HG03159 (cell line): ENCODE data around the gene EFCAB13.
"Not testable (repeated sequence)": the region's sequence is repeated elsewhere in the genome, so short reads cannot be mapped to it uniquely, and the experiment has no call there.

Experiments used
- ATAC-seq: cut with Tn5 transposase; IDR thresholded peaks from one replicate; pipeline ENCODE4 v1.9.1; 2021; ENCODE audit warnings: mild to moderate bottlenecking, moderate library complexity; ENCODE audit not compliant: unreplicated experiment

Gene EFCAB13

GRCh38 chr17:47413872-47414271 lies 90.1 kb downstream of the EFCAB13 start:
- no peak for ATAC-seq

- ATAC-seq, result no peak
Measured at GRCh38 chr17:47414612-47415011, 90.9 kb downstream of the EFCAB13 start.

- no peak for ATAC-seq
Measured at GRCh38 chr17:47423406-47424295, 99.9 kb downstream of the EFCAB13 start.

- ATAC-seq, result not testable (repeated sequence)
Measured at GRCh38 chr17:47425233-47425632, 101.5 kb downstream of the EFCAB13 start.

GRCh38 chr17:47425887-47426635 lies 102.3 kb downstream of the EFCAB13 start:
- ATAC-seq, result peak; percentile 45

- no peak for ATAC-seq
Measured at GRCh38 chr17:47427985-47428384, 104.2 kb downstream of the EFCAB13 start.

GRCh38 chr17:47432240-47432639 lies 108.5 kb downstream of the EFCAB13 start:
- not testable (repeated sequence) for ATAC-seq

- ATAC-seq, result no peak
Measured at GRCh38 chr17:47465165-47465564, 141.4 kb downstream of the EFCAB13 start.

GRCh38 chr17:47466976-47467375 lies 143.2 kb downstream of the EFCAB13 start:
- ATAC-seq, result not testable (repeated sequence)

- ATAC-seq, result no peak
Measured at GRCh38 chr17:47470836-47471235, 147.1 kb downstream of the EFCAB13 start.

- ATAC-seq, result not testable (repeated sequence)
Measured at GRCh38 chr17:47472073-47472472, 148.3 kb downstream of the EFCAB13 start.
